ENCODE measurements around the gene ASB2. TPM values are rescaled to one million over a fixed set of nuclear protein-coding genes. Genes with fewer than 3 reads are reported as not detected.

ASB2 gene
- polyA plus RNA-seq, 1 of the 3 experiments (the other 2 are of a cell fraction), result 0.15 TPM

DNA sequence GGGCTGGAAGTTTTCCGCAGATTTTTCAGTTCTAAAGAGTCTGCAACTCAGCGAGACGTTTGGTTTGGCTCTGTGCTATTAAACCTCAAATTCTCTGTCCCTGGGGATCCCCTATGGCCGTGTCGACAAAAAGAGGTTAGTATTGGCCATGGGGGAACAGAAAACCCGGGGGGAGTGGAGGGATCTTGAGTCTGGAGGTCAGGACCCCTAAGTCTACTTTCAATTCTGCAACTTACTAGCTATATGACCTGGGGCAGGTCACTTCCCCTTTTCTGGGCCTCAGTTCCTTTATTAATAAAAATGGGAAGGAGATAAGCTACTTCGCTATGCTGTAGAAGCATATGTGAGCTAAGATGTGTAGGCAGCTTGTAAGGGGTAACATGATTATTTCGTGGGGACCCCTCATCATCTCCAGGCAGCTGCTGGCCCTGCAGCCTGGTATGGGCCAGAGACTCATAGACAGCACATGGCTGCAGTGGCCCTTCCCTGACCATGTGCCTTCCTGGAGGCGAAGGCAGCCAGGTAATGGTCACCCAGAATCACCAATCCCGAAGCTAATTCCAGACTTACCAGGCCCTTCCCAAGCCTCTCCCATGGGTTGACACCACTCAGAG is 8.6 kb downstream of the ASB2 start:
- Histone ChIP-seq H3K4me1 (ENCODE audit: control insufficient read depth in 1 of 2, insufficient read depth in 2 of 2, low read depth in 1 of 2, low read length in 1 of 2) (peaks cover 0 to 5% of the 10 kb centered on the region in 2 experiments; a peak in 2 of 4 replicates), H3K27ac (ENCODE audit: low read depth in 2 of 2, low read length in 1 of 2) (no peak overlapping the region), H3K4me3 (ENCODE audit: low read depth in 2 of 2, low read length in 1 of 2) (no peak overlapping the region), H3K9me2 (no peaks in the 10 kb centered on the region), H2AFZ (ENCODE audit: low read depth) (no peak overlapping the region), H3K9ac (no peak overlapping the region), H3K79me2 (ENCODE audit: insufficient read depth) (no peaks in the 10 kb centered on the region), H3K9me3 (no peaks in the 10 kb centered on the region), H3F3A (replicated peaks; ENCODE audit: insufficient read depth) (peaks cover 18% of the 10 kb centered on the region), H3K4me2 (no peak overlapping the region), H3K27me3 (ENCODE audit: insufficient read depth) (no peaks in the 10 kb centered on the region), H3K36me3 (replicated peaks in 1 of 2; ENCODE audit: control insufficient read depth in 1 of 2, insufficient read depth in 2 of 2, low read length in 1 of 2) (no peaks in the 10 kb centered on the region), H4K20me1 (ENCODE audit: insufficient read depth) (no peaks in the 10 kb centered on the region)
- 78% methylated on average over 8 of the region's 10 CpGs for WGBS (ENCODE audit: low lambda C conversion rate)
- POLR2A ChIA-PET, result no interaction called here
- CTCF ChIA-PET, result interaction anchor here (0.8 to 4.6 kb wide), 6 partner anchors 15 to 564 kb away, joined by 3 to 31 read pairs (median 4); no protein-coding TSS in a partner anchor
- no peak for TF ChIP-seq YY1 (IDR thresholded peaks at IDR 0.05; ENCODE audit: low read depth)
- no peak for TF ChIP-seq CHD2 (IDR thresholded peaks at IDR 0.05; ENCODE audit: low read length, partially characterized antibody)
- no peak for TF ChIP-seq GATA2 (CRISPR knock-in tag; IDR thresholded peaks at IDR 0.05)
- TF ChIP-seq NFIC (IDR thresholded peaks at IDR 0.05; ENCODE audit: borderline replicate concordance), result no peak
- no peak for TF ChIP-seq ELF1 (IDR thresholded peaks at IDR 0.05)
- no peak for TF ChIP-seq SMC3 (IDR thresholded peaks at IDR 0.05; ENCODE audit: low read depth, low read length)
- no peak for TF ChIP-seq TCF12 (IDR thresholded peaks at IDR 0.05)
- TF ChIP-seq EP300 (IDR thresholded peaks at IDR 0.05; ENCODE audit: borderline replicate concordance in 1 of 2, low read depth in 1 of 2, low read length in 1 of 2), result no peak
- TF ChIP-seq NRF1 (IDR thresholded peaks at IDR 0.05; ENCODE audit: low read depth, low read length), result no peak
- TF ChIP-seq, protein P1, sequence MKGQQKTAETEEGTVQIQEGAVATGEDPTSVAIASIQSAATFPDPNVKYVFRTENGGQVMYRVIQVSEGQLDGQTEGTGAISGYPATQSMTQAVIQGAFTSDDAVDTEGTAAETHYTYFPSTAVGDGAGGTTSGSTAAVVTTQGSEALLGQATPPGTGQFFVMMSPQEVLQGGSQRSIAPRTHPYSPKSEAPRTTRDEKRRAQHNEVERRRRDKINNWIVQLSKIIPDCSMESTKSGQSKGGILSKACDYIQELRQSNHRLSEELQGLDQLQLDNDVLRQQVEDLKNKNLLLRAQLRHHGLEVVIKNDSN (IDR thresholded peaks at IDR 0.05; ENCODE audit: borderline replicate concordance, low read depth), result no peak
- no peak for TF ChIP-seq RFX5 (IDR thresholded peaks at IDR 0.05; ENCODE audit: low read length)
- TF ChIP-seq, protein P2, sequence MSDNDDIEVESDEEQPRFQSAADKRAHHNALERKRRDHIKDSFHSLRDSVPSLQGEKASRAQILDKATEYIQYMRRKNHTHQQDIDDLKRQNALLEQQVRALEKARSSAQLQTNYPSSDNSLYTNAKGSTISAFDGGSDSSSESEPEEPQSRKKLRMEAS (IDR thresholded peaks at IDR 0.05; ENCODE audit: low read depth), result no peak
- no peak for TF ChIP-seq REST (IDR thresholded peaks at IDR 0.05; ENCODE audit: low read depth, low read length)
- no peak for TF ChIP-seq POLR2AphosphoS5 (IDR thresholded peaks at IDR 0.05; ENCODE audit: low read depth, low read length)
- no peak for TF ChIP-seq FOSL2 (IDR thresholded peaks at IDR 0.05; ENCODE audit: borderline replicate concordance, low read depth)
- TF ChIP-seq GABPA (IDR thresholded peaks at IDR 0.05; ENCODE audit: low read depth), result no peak
- TF ChIP-seq, protein P3, sequence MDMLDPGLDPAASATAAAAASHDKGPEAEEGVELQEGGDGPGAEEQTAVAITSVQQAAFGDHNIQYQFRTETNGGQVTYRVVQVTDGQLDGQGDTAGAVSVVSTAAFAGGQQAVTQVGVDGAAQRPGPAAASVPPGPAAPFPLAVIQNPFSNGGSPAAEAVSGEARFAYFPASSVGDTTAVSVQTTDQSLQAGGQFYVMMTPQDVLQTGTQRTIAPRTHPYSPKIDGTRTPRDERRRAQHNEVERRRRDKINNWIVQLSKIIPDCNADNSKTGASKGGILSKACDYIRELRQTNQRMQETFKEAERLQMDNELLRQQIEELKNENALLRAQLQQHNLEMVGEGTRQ (IDR thresholded peaks at IDR 0.05; ENCODE audit: borderline replicate concordance, low read depth, low read length), result no peak
- no peak for TF ChIP-seq MEF2A (IDR thresholded peaks at IDR 0.05; ENCODE audit: borderline replicate concordance, low read depth)
- no peak for DNase-seq

All from SK-N-SH (cell line).